ACC112 (cell line): ENCODE data around the gene JAKMIP2.
"Not testable (repeated sequence)": the region's sequence is repeated elsewhere in the genome, so short reads cannot be mapped to it uniquely, and the experiment has no call there.

Experiments used
- H2AFZ ChIP-seq: fragments of 200-600 bp; sonication (generic); one replicate; pipeline ENCODE4 v1.6.0; 2017; ENCODE audit warnings: antibody characterized with exemption, low read length; ENCODE audit not compliant: unreplicated experiment
- H3K27ac ChIP-seq: fragments of 200-600 bp; sonication (generic); 2 replicates; pipeline ENCODE4 v1.5.1; 2014; ENCODE audit warnings: low read depth, mild to moderate bottlenecking, antibody characterized with exemption, low read length, moderate library complexity
- H3K27me3 ChIP-seq: fragments of 200-600 bp; sonication (generic); 2 replicates; pipeline ENCODE4 v1.6.1; 2014; ENCODE audit warnings: mild to moderate bottlenecking, antibody characterized with exemption, low read length, moderate library complexity, mixed read lengths; ENCODE audit not compliant: insufficient read depth
- H3K36me3 ChIP-seq: fragments of 200-600 bp; sonication (generic); 2 replicates; pipeline ENCODE4 v1.6.1; 2016; ENCODE audit warnings: mild to moderate bottlenecking, antibody characterized with exemption, low read length, moderate library complexity, mixed read lengths; ENCODE audit not compliant: insufficient read depth
- H3K4me1 ChIP-seq: fragments of 200-600 bp; sonication (generic); one replicate; pipeline ENCODE4 v1.6.1; 2016; ENCODE audit warnings: low read length, mixed read lengths; ENCODE audit not compliant: insufficient read depth, unreplicated experiment, control insufficient read depth
- H3K4me3 ChIP-seq: fragments of 200-600 bp; sonication (generic); 2 replicates; pipeline ENCODE4 v1.5.1; 2014; ENCODE audit warnings: mild to moderate bottlenecking, low read depth, low read length
- H3K79me2 ChIP-seq: fragments of 200-600 bp; sonication (generic); one replicate; pipeline ENCODE4 v1.6.0; 2016; ENCODE audit warnings: low read length; ENCODE audit not compliant: control insufficient read depth, unreplicated experiment, insufficient read depth

Gene JAKMIP2

DNA sequence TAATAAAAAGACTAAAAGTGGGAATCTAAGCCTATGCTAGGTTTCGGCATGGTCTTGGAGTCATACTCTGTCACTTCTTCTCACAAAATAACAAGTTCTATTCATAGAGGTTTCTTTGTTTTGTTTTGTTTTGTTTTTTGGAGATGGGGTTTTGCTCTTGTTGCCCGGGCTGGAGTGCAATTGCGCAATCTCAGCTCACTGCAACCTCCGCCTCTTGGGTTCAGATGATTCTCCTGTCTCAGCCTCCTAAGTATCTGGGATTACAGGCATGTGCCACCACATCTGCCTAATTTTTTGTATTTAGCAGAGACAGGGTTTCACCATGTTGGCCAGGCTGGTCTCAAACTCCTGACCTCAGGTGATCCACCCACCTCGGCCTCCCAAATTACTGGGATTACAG is 147.1 kb downstream of the JAKMIP2 start:
- not testable (repeated sequence) for H3K4me3 ChIP-seq, H3K27ac ChIP-seq, H3K79me2 ChIP-seq, H3K36me3 ChIP-seq, H3K27me3 ChIP-seq, H2AFZ ChIP-seq, H3K4me1 ChIP-seq

DNA sequence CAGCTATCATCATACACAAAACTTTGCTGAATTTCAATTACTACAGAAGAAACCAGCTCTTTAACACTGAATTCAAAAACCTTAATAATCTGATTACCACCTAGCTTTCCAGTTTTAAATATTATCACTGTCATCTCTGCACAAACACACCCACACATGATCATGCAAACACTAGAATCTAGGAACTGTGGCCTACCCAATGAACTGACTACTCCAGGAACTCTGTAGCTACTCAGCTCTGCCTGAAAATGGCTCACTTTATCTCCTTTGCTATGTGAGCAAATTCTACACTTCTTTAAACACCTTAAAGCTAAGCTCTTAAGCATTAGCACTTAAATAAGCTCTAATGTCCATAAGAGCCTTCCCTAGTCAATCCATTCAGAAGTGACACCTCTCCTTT is 149.4 kb downstream of the JAKMIP2 start:
- Histone ChIP-seq H3K4me3 (no peak overlapping the region), H2AFZ (no peak overlapping the region), H3K4me1 (no peaks in the 10 kb centered on the region), H3K79me2 (no peaks in the 10 kb centered on the region), H3K27ac (no peak overlapping the region), H3K27me3 (peaks cover 3% of the 10 kb centered on the region; the same call in 1 of the 2 replicates), H3K36me3 (no peaks in the 10 kb centered on the region)

- Histone ChIP-seq H3K4me3 (no peak overlapping the region), H2AFZ (no peak overlapping the region), H3K27ac (no peak overlapping the region), H3K36me3 (no peaks in the 10 kb centered on the region), H3K27me3 (peaks cover 12% of the 10 kb centered on the region; the same call in 1 of the 2 replicates), H3K79me2 (no peaks in the 10 kb centered on the region), H3K4me1 (no peaks in the 10 kb centered on the region)
Observed at GRCh38 chr5:147631428-147632003, 151.0 kb downstream of the JAKMIP2 start.

GRCh38 chr5:147629196-147629595 is 153.3 kb downstream of the JAKMIP2 start:
- no peak overlapping the region for H3K27ac ChIP-seq
- no peaks in the 10 kb centered on the region for H3K36me3 ChIP-seq
- H3K79me2 ChIP-seq: no peaks in the 10 kb centered on the region
- peaks cover 22% of the 10 kb centered on the region; the same call in 1 of the 2 replicates for H3K27me3 ChIP-seq
- H3K4me1 ChIP-seq: no peaks in the 10 kb centered on the region
- no peak overlapping the region for H3K4me3 ChIP-seq
- no peak overlapping the region for H2AFZ ChIP-seq

GRCh38 chr5:147628058-147628895 is 154.3 kb downstream of the JAKMIP2 start:
- H3K27me3 ChIP-seq: peaks cover 22% of the 10 kb centered on the region; the same call in 1 of the 2 replicates
- H3K27ac ChIP-seq: no peak overlapping the region
- no peaks in the 10 kb centered on the region for H3K4me1 ChIP-seq
- no peak overlapping the region for H2AFZ ChIP-seq
- H3K36me3 ChIP-seq: no peaks in the 10 kb centered on the region
- no peak overlapping the region for H3K4me3 ChIP-seq
- H3K79me2 ChIP-seq: no peaks in the 10 kb centered on the region

DNA sequence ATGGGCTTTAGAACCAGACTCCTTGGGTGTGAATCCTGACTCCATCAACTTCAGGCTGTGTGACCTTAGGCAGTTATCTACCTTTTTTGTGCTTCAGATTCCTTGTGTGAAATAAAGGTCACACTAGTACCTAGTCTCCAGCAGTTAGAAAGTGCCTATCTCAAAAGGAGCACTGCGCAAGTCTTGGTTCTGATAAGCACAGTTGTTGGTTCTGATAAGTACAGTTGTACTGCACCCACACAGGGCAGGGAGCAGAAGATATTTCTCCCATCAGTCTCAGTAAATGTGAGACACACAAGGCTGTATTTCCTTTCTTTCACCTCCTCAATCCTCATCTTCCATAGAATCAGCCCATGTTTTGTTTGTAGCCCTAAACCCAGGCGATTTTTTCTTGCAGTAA is 156.1 kb downstream of the JAKMIP2 start:
- no peaks in the 10 kb centered on the region for H3K4me1 ChIP-seq
- H3K36me3 ChIP-seq: no peaks in the 10 kb centered on the region
- H3K27ac ChIP-seq: no peak overlapping the region
- no peak overlapping the region for H3K4me3 ChIP-seq
- H2AFZ ChIP-seq: no peak overlapping the region
- H3K27me3 ChIP-seq: peaks cover 22% of the 10 kb centered on the region; the same call in 1 of the 2 replicates
- no peaks in the 10 kb centered on the region for H3K79me2 ChIP-seq

GRCh38 chr5:147621016-147621415 is 161.5 kb downstream of the JAKMIP2 start:
- Histone ChIP-seq H3K27me3 (peaks cover 6% of the 10 kb centered on the region; the same call in 1 of the 2 replicates), H2AFZ (no peak overlapping the region)

DNA sequence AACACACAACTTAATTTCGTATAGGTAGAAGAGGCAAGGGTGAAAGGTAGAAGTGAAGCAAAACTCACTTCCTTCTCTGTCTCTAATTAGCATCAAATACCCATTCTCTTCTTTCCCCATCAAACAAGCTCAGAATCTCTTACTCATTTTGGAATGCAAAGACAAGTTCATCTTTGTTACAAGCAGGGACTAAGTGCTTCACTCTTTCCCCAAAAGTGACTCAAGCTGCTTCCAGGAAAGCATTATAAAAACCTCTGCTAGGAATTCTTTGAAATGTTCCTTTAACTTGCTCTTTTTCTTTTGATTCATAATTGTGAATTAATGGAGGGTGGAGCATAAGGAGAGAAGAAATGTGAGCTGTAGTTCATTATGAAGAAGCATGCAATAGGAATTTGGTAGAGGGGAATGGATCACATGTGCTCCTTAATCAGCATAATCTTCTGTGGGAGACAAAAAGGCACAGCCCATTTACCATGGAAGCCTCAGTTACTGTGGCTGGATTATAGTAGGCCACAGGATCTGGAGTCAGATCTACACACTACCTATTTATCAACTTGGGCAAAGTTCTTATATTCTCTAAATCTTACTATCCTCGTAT is 163.1 kb downstream of the JAKMIP2 start:
- H2AFZ ChIP-seq: no peak overlapping the region
- no peaks in the 10 kb centered on the region for H3K4me1 ChIP-seq
- 0 out of 2 replicates have a peak, but pooled peaks cover 3% of the 10 kb centered on the region for H3K27me3 ChIP-seq
- no peaks in the 10 kb centered on the region for H3K79me2 ChIP-seq
- no peak overlapping the region for H3K4me3 ChIP-seq
- H3K27ac ChIP-seq: no peak overlapping the region
- no peaks in the 10 kb centered on the region for H3K36me3 ChIP-seq

More at GRCh38 chr5:147621016-147621415, 161.5 kb downstream of the JAKMIP2 start:
- Histone ChIP-seq H3K4me3 (no peak overlapping the region), H3K36me3 (no peaks in the 10 kb centered on the region), H3K79me2 (no peaks in the 10 kb centered on the region), H3K4me1 (no peaks in the 10 kb centered on the region), H3K27ac (no peak overlapping the region)

DNA sequence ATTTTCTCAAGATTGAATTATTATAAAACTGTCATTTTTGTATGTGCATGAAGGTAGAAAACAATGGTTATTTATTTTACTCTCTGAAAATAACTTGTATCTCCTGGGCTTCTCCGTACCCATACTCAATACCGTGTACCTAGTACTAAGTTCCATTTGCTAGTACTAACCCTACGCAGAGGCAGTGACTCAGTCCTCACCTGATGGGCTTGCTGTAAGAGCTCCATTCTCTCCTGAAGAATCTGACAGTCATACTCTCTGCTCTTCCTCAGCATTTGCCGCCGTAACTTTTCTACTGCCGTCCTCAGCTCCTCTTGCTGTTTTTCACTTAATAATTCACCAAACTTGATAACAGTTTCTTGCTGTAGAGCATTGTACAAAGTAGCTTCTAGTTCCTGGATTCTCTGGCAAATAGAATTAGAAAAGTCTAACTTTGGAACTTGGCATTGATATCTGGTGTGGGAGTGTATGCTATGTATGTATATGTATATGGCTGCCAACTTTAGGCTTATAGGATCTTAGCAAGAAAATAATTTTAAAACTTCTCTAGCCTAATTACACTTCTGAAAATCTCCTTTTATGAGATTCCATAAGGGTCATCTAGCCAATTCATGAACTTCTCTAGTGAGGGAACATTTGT is 164.7 kb downstream of the JAKMIP2 start:
- H3K4me3 ChIP-seq: no peak overlapping the region
- no peaks in the 10 kb centered on the region for H3K79me2 ChIP-seq
- no peaks in the 10 kb centered on the region for H3K36me3 ChIP-seq
- no peak overlapping the region for H3K27ac ChIP-seq
- H3K27me3 ChIP-seq: 0 out of 2 replicates have a peak, but pooled peaks cover 3% of the 10 kb centered on the region
- H3K4me1 ChIP-seq: peaks cover 10% of the 10 kb centered on the region
- H2AFZ ChIP-seq: no peak overlapping the region

DNA sequence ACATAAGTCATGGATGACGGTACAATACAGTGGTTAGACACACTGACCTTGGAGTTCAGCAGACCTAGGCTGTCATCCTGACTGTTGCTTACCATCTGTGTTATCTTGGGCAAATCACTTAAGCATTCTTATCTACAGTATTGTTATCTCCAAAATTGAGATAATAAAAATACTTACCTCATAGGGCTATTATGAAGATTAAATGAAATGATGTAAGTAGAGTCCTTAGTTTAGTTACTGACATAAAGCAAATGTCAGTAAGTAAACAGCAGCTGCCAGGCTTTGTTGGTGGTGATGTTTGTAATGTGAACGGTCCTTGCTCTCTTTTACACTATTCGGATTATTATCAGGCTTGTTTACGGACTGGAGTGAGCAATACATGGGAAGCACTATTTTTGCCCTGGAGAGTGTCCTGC is 165.3 kb downstream of the JAKMIP2 start:
- no peaks in the 10 kb centered on the region for H3K79me2 ChIP-seq
- no peaks in the 10 kb centered on the region for H3K36me3 ChIP-seq
- H2AFZ ChIP-seq: no peak overlapping the region
- H3K27ac ChIP-seq: no peak overlapping the region
- peaks cover 16% of the 10 kb centered on the region for H3K4me1 ChIP-seq
- H3K4me3 ChIP-seq: no peak overlapping the region
- H3K27me3 ChIP-seq: 0 out of 2 replicates have a peak, but pooled peaks cover 3% of the 10 kb centered on the region
